GM13977 (cell line): ENCODE results near the gene SRCIN1.
A peak's percentile ranks its signal among the peaks of the same experiment; 100 is the strongest.

ENCODE experiments used
- DNase-seq: peaks from one replicate; pipeline ENCODE4 v3.0.0; 2012; ENCODE audit warnings: low spot score
- CTCF ChIP-seq: IDR thresholded peaks from 2 replicates; pipeline ENCODE4 v1.5.1; 2012; ENCODE audit warnings: mild to moderate bottlenecking, control low read depth; ENCODE audit not compliant: insufficient read depth; ENCODE audit errors: extremely low read depth, missing control alignments
- in situ Hi-C: fragments of 300-500 bp; cut with MboI; formaldehyde crosslinking; loops from one replicate; pipeline ENCODE4 v1.12.0; 2022; ENCODE audit warnings: low sequenced_read_pairs, low pct_unique_long_range_greater_than_20kb, mixed read lengths, inconsistent platforms; ENCODE audit not compliant: unreplicated experiment

SRCIN1 gene

GRCh38 chr17:38562903-38563302 lies 42.8 kb downstream of the SRCIN1 start:
- no peak for TF ChIP-seq CTCF
- in situ Hi-C loops = no loop called here
- no peak for DNase-seq

- no peak for TF ChIP-seq CTCF
- no peak for DNase-seq
- in situ Hi-C loops = no loop called here
Measured at GRCh38 chr17:38562215-38562569, 43.6 kb downstream of the SRCIN1 start.

GRCh38 chr17:38561416-38562214 lies 44.1 kb downstream of the SRCIN1 start:
- no peak for TF ChIP-seq CTCF
- DNase-seq = no peak
- in situ Hi-C loops = no loop called here

- DNase-seq = no peak
- no peak for TF ChIP-seq CTCF
- in situ Hi-C loops = no loop called here
Measured at GRCh38 chr17:38560503-38561318, 45.0 kb downstream of the SRCIN1 start.

GRCh38 chr17:38559880-38560230 lies 45.9 kb downstream of the SRCIN1 start:
- no peak for TF ChIP-seq CTCF
- in situ Hi-C loops = loop anchor here (10.0 kb wide), 1 partner anchor 105 kb away; no protein-coding TSS in a partner anchor
- no peak for DNase-seq

- DNase-seq = peak; percentile 96
- in situ Hi-C loops = loop anchor here (10.0 kb wide), 1 partner anchor 106 kb away; no protein-coding TSS in a partner anchor
- peak; percentile 47 for TF ChIP-seq CTCF
Measured at GRCh38 chr17:38559051-38559879, 46.5 kb downstream of the SRCIN1 start.
